ENCODE measurements around the gene USP19.

The USP19 gene

DNA sequence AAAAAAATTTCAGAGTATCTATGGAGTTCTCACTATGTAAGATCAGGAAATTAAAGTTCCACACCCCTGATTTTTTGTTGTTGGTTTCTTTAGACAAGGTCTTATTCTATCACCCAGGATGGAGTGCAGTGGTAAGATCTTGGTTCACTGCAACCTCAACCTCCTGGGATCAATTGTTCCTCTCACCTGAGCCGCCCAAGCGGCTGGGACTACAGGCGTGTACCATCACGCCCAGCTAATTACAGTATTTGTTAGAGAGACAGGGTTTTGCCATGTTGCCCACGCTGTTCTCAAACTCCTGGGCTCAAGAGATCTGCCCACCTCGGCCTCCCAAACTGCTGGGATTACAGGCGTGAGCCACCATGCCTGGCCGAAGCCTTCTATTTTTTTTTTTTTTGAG is 39.2 kb downstream of the USP19 start:
- no peaks in the 10 kb centered on the region for H3K9me3 ChIP-seq (replicated peaks; ENCODE audit: insufficient read depth, low read length)
- H3K36me3 ChIP-seq (replicated peaks; ENCODE audit: insufficient read depth, low read length): no peaks in the 10 kb centered on the region; the same call in 1 of the 2 replicates
- peaks cover 6% of the 10 kb centered on the region; the same call in 1 of the 2 replicates for H4K20me1 ChIP-seq (ENCODE audit: insufficient read depth, low read length)
- no peaks in the 10 kb centered on the region for H3K9me2 ChIP-seq (replicated peaks; ENCODE audit: insufficient read depth, low read length)
- H3K9ac ChIP-seq (ENCODE audit: low read length): no peak overlapping the region
- H3K27me3 ChIP-seq (replicated peaks; ENCODE audit: insufficient read depth, low read length): no peaks in the 10 kb centered on the region
- no peaks in the 10 kb centered on the region for H3F3A ChIP-seq (ENCODE audit: insufficient read depth, low read length)
- no peak for DNase-seq
- no peak overlapping the region for H3K4me2 ChIP-seq (ENCODE audit: low read depth, low read length)
- H3K27ac ChIP-seq (ENCODE audit: low read length): no peak overlapping the region
- TF ChIP-seq EZH2phosphoT487 (IDR thresholded peaks at IDR 0.05; ENCODE audit: low read length): no peak
- TF ChIP-seq EZH2 (optimal IDR thresholded peaks at IDR 0.05; ENCODE audit: low read depth, low read length): no peak
- TF ChIP-seq, protein P1, sequence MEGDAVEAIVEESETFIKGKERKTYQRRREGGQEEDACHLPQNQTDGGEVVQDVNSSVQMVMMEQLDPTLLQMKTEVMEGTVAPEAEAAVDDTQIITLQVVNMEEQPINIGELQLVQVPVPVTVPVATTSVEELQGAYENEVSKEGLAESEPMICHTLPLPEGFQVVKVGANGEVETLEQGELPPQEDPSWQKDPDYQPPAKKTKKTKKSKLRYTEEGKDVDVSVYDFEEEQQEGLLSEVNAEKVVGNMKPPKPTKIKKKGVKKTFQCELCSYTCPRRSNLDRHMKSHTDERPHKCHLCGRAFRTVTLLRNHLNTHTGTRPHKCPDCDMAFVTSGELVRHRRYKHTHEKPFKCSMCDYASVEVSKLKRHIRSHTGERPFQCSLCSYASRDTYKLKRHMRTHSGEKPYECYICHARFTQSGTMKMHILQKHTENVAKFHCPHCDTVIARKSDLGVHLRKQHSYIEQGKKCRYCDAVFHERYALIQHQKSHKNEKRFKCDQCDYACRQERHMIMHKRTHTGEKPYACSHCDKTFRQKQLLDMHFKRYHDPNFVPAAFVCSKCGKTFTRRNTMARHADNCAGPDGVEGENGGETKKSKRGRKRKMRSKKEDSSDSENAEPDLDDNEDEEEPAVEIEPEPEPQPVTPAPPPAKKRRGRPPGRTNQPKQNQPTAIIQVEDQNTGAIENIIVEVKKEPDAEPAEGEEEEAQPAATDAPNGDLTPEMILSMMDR (IDR thresholded peaks at IDR 0.05; ENCODE audit: low read length): no peak
- peaks cover 92% of the 10 kb centered on the region for H3K79me2 ChIP-seq (ENCODE audit: low read length)
- H3K4me3 ChIP-seq (ENCODE audit: low read length): no peak overlapping the region
- H3K4me1 ChIP-seq (ENCODE audit: low read length): no peaks in the 10 kb centered on the region
- H2AFZ ChIP-seq (ENCODE audit: low read length): no peak overlapping the region

DNA sequence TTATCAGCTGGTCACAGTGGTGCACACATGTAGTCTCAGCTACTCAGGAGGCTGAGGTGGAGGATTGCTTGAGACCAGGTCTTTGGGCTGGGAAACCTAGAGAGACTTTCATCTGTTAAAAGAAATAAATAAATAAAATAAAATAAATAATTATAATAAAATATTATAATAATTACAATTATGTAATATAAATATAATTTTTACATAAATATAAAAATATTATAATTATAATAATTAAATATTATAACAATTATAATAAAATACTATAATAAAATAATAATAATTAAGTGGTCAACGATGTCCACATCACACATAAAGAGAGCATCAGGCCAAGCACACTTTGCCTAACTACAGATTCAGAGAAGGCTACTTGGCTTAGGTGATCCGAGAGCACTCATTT is 41.4 kb downstream of the USP19 start:
- no peak overlapping the region for H3K4me3 ChIP-seq (ENCODE audit: low read length)
- H3F3A ChIP-seq (ENCODE audit: insufficient read depth, low read length): no peaks in the 10 kb centered on the region
- H2AFZ ChIP-seq (ENCODE audit: low read length): no peak overlapping the region
- DNase-seq: no peak
- H3K9ac ChIP-seq (ENCODE audit: low read length): no peak overlapping the region
- H3K9me2 ChIP-seq (replicated peaks; ENCODE audit: insufficient read depth, low read length): no peaks in the 10 kb centered on the region
- no peaks in the 10 kb centered on the region for H3K4me1 ChIP-seq (ENCODE audit: low read length)
- H3K27me3 ChIP-seq (replicated peaks; ENCODE audit: insufficient read depth, low read length): no peaks in the 10 kb centered on the region
- H4K20me1 ChIP-seq (ENCODE audit: insufficient read depth, low read length): peaks cover 6% of the 10 kb centered on the region; the same call in 1 of the 2 replicates
- H3K4me2 ChIP-seq (ENCODE audit: low read depth, low read length): no peak overlapping the region
- H3K79me2 ChIP-seq (ENCODE audit: low read length): peaks cover 76% of the 10 kb centered on the region
- no peaks in the 10 kb centered on the region; the same call in 1 of the 2 replicates for H3K36me3 ChIP-seq (replicated peaks; ENCODE audit: insufficient read depth, low read length)
- H3K27ac ChIP-seq (ENCODE audit: low read length): no peak overlapping the region
- no peaks in the 10 kb centered on the region for H3K9me3 ChIP-seq (replicated peaks; ENCODE audit: insufficient read depth, low read length)
- no peak for TF ChIP-seq EZH2 (optimal IDR thresholded peaks at IDR 0.05; ENCODE audit: low read depth, low read length)
- TF ChIP-seq, protein P1 (IDR thresholded peaks at IDR 0.05; ENCODE audit: low read length): no peak
- no peak for TF ChIP-seq EZH2phosphoT487 (IDR thresholded peaks at IDR 0.05; ENCODE audit: low read length)

DNA sequence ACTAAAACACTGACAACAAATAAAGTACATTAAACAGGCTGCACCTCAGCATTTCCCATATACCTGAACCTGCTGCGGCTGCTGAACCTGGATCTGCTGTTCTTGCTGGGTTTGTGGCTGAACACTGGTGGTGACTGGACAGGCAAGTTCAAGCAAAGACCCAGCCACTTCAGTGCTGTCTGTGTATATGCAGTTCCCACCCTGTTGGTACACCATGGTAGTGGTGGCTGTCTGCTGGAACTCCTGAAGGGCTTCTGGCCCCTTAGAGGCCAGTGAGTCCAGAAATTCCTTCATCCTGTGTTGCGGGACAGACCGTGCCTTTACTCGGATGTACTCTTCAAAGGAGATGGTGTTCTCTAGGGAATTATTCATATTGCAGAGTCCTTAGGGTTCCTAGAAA is 44.0 kb downstream of the USP19 start:
- Histone ChIP-seq H3K4me2 (ENCODE audit: low read depth, low read length) (no peak overlapping the region), H4K20me1 (ENCODE audit: insufficient read depth, low read length) (peaks cover 6% of the 10 kb centered on the region; the same call in 1 of the 2 replicates), H3K36me3 (replicated peaks; ENCODE audit: insufficient read depth, low read length) (no peaks in the 10 kb centered on the region; the same call in 1 of the 2 replicates), H3K27me3 (replicated peaks; ENCODE audit: insufficient read depth, low read length) (no peaks in the 10 kb centered on the region), H3K4me3 (ENCODE audit: low read length) (no peak overlapping the region), H3K4me1 (ENCODE audit: low read length) (no peaks in the 10 kb centered on the region), H3F3A (ENCODE audit: insufficient read depth, low read length) (no peaks in the 10 kb centered on the region), H3K9me2 (replicated peaks; ENCODE audit: insufficient read depth, low read length) (no peaks in the 10 kb centered on the region), H3K27ac (ENCODE audit: low read length) (no peak overlapping the region), H3K79me2 (ENCODE audit: low read length) (peaks cover 71% of the 10 kb centered on the region), H3K9ac (ENCODE audit: low read length) (no peak overlapping the region), H2AFZ (ENCODE audit: low read length) (no peak overlapping the region), H3K9me3 (replicated peaks; ENCODE audit: insufficient read depth, low read length) (no peaks in the 10 kb centered on the region)
- TF ChIP-seq EZH2 (optimal IDR thresholded peaks at IDR 0.05; ENCODE audit: low read depth, low read length) (no peak), EZH2phosphoT487 (IDR thresholded peaks at IDR 0.05; ENCODE audit: low read length) (no peak)
- no peak for DNase-seq

DNA sequence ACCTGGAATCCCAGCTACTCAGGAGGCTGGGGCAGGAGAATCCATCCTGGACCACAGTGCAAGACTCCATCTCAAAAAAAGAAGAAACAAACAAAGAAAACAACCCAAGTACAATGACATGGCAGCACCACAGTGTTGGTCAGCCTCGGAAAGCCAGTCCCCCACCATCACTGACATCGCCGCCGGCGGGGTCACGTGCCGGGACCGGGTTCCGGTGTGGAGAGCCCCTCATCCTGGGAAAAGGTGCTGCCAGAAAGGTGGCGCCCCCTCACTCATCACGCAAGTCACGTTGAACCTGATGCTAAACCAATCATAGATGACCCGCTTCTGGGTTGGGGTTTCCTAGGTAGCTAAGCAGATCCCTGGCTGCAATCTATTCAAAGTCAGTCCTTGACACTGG is 44.5 kb downstream of the USP19 start:
- Histone ChIP-seq H3K9me3 (replicated peaks; ENCODE audit: insufficient read depth, low read length) (no peaks in the 10 kb centered on the region), H3K27ac (ENCODE audit: low read length) (no peak overlapping the region), H3K4me1 (ENCODE audit: low read length) (no peaks in the 10 kb centered on the region), H3K9me2 (replicated peaks; ENCODE audit: insufficient read depth, low read length) (no peaks in the 10 kb centered on the region), H3K36me3 (replicated peaks; ENCODE audit: insufficient read depth, low read length) (no peaks in the 10 kb centered on the region; the same call in 1 of the 2 replicates), H3K4me3 (ENCODE audit: low read length) (no peak overlapping the region), H3K4me2 (ENCODE audit: low read depth, low read length) (no peak overlapping the region), H3F3A (ENCODE audit: insufficient read depth, low read length) (no peaks in the 10 kb centered on the region), H3K79me2 (ENCODE audit: low read length) (peaks cover 70% of the 10 kb centered on the region), H4K20me1 (ENCODE audit: insufficient read depth, low read length) (peaks cover 6% of the 10 kb centered on the region; the same call in 1 of the 2 replicates), H3K27me3 (replicated peaks; ENCODE audit: insufficient read depth, low read length) (no peaks in the 10 kb centered on the region), H2AFZ (ENCODE audit: low read length) (no peak overlapping the region), H3K9ac (ENCODE audit: low read length) (no peak overlapping the region)
- no peak for DNase-seq
- TF ChIP-seq, protein P1 (IDR thresholded peaks at IDR 0.05; ENCODE audit: low read length): no peak
- TF ChIP-seq EZH2 (optimal IDR thresholded peaks at IDR 0.05; ENCODE audit: low read depth, low read length): no peak
- no peak for TF ChIP-seq EZH2phosphoT487 (IDR thresholded peaks at IDR 0.05; ENCODE audit: low read length)

All from MM.1S (cell line).